ENCODE data around the gene ITGA11.

ITGA11 gene

DNA sequence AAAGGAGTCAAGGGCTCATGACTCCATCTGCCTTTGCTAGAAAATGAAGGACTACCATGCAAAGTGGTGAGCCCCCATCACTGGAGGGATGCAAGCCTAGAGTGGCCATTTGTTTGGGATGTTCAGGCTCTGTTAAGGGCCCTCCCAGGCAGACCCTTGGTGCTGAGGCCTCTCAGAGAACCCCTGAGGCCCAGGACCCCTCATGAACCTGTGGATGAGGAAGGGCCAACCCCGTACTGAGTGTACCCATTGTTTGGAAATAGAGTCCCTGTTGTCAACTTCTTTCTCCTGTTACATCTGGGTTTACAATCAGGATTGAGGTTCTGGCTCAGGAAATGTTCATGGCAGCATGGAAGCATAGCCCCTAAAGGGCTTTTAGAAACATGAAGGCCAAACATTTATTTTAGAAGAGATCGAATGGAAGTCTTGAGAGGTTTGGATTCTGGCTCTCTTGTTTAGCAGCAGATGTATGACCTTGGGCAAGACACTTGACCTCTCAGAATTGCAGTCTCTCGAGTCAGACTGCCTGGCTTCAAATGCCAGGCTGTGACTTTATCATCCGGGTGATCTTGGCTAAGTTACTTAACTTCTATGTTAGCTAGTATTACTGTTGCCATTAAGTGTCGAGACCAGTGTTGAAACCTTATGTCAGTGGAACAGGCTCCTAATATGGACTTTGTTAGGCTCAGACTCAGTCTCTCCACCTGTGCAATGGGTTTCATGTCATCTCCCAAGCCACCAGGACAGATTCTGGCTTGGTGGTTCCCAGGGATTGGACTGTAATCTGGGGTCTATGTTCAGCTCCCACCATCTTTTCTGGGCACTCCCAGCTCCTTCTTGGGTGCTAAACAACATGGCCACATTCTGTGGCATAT is 12.4 kb downstream of the ITGA11 start:
- no peak for DNase-seq (ENCODE audit: low read depth, low spot score)
- Histone ChIP-seq H3K9me3 (ENCODE audit: insufficient read depth, low read length) (no peaks in the 10 kb centered on the region), H3K36me3 (ENCODE audit: insufficient read depth, insufficient read length, low read length) (no peaks in the 10 kb centered on the region), H3K9ac (ENCODE audit: insufficient read length, low read depth) (no peak overlapping the region), H3K4me3 (ENCODE audit: insufficient read length, low read depth) (no peak overlapping the region), H3K4me1 (ENCODE audit: insufficient read depth, insufficient read length) (peaks cover 10% of the 10 kb centered on the region), H3K27me3 (ENCODE audit: insufficient read depth, insufficient read length) (no peaks in the 10 kb centered on the region)
- TF ChIP-seq YY1 (IDR thresholded peaks at IDR 0.05; ENCODE audit: insufficient read depth, insufficient read length) (no peak), SUZ12 (IDR thresholded peaks at IDR 0.05; ENCODE audit: extremely low read depth, insufficient read depth, insufficient read length) (no peak), ZNF274 (IDR thresholded peaks at IDR 0.05; ENCODE audit: low read depth, low read length) (no peak)

DNA sequence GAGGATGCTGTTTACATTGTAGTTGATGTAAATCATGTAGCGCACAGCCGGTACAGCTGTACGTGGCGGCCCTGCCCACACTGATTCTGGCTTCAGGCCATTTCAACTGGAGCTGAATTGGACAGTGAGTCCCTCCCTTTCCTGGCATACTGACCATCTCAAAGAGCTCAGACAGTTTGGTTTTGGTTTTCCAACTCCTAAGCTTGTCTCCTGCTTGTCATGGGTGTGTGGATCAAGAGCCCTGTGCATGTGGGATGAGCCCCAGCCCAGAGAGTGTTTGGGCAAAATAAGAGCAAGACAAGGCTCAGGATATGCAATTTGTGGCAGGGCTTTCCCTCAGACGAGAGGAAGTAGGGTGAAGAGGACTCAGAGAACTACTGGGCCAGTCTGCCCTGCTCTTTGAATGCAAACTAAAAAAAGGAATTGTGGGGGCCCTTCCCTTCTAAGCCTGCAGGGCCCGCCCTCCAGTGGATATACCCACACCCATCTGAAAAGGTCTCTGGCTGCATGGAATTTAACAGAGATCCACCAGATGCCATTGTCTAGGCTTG is 13.3 kb downstream of the ITGA11 start:
- no peak for DNase-seq (ENCODE audit: low read depth, low spot score)
- Histone ChIP-seq H3K4me1 (ENCODE audit: insufficient read depth, insufficient read length) (peaks cover 10% of the 10 kb centered on the region), H3K4me3 (ENCODE audit: insufficient read length, low read depth) (no peak overlapping the region), H3K36me3 (ENCODE audit: insufficient read depth, insufficient read length, low read length) (no peaks in the 10 kb centered on the region), H3K9ac (ENCODE audit: insufficient read length, low read depth) (no peak overlapping the region), H3K9me3 (ENCODE audit: insufficient read depth, low read length) (no peaks in the 10 kb centered on the region), H3K27me3 (ENCODE audit: insufficient read depth, insufficient read length) (no peaks in the 10 kb centered on the region)
- TF ChIP-seq YY1 (IDR thresholded peaks at IDR 0.05; ENCODE audit: insufficient read depth, insufficient read length) (no peak), SUZ12 (IDR thresholded peaks at IDR 0.05; ENCODE audit: extremely low read depth, insufficient read depth, insufficient read length) (no peak), ZNF274 (IDR thresholded peaks at IDR 0.05; ENCODE audit: low read depth, low read length) (no peak)

DNA sequence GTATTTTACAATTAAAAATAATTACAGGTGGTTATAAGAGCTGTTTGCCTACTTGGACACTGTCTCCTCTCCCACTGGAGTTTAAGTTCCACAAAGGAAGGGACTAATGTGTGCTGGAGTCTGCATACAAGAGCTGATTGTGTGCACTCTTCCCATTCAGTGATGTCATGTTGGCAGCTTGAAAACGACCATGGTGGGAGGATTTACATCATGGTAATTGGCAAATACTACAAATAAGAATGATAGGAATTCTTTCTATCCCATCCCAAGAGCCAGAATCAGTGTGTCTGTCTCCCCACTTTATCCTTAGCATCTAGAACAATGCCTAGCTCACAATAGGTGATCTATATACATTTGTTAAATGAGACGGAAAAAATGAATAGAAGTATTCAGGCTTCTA is 14.1 kb downstream of the ITGA11 start:
- H3K9ac ChIP-seq (ENCODE audit: insufficient read length, low read depth): no peak overlapping the region
- TF ChIP-seq SUZ12 (IDR thresholded peaks at IDR 0.05; ENCODE audit: extremely low read depth, insufficient read depth, insufficient read length) (no peak), YY1 (IDR thresholded peaks at IDR 0.05; ENCODE audit: insufficient read depth, insufficient read length) (no peak), ZNF274 (IDR thresholded peaks at IDR 0.05; ENCODE audit: low read depth, low read length) (no peak)
- no peaks in the 10 kb centered on the region for H3K36me3 ChIP-seq (ENCODE audit: insufficient read depth, insufficient read length, low read length)
- peaks cover 8% of the 10 kb centered on the region for H3K4me1 ChIP-seq (ENCODE audit: insufficient read depth, insufficient read length)
- no peaks in the 10 kb centered on the region for H3K27me3 ChIP-seq (ENCODE audit: insufficient read depth, insufficient read length)
- no peaks in the 10 kb centered on the region for H3K9me3 ChIP-seq (ENCODE audit: insufficient read depth, low read length)
- DNase-seq (ENCODE audit: low read depth, low spot score): no peak
- H3K4me3 ChIP-seq (ENCODE audit: insufficient read length, low read depth): no peak overlapping the region

DNA sequence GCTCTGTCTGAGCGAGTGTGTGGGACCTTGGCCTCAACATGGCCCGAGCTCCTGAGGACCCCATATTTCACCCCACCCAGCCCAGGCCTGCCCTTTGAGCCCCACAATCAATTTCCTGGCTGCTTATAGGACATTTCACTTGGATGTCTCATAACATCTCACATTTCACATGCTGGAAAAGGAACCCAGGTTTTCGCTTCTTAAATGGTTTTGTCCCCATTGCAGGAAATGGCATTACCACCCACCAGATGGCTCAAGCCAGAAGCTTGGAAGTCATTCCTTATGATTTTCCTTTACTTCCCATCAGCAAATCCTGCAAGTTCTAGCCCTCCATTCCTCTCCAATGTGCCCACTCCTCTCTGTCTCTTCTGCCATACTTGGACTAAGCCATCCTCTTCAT is 14.9 kb downstream of the ITGA11 start:
- H3K27me3 ChIP-seq (ENCODE audit: insufficient read depth, insufficient read length): no peaks in the 10 kb centered on the region
- H3K4me3 ChIP-seq (ENCODE audit: insufficient read length, low read depth): no peak overlapping the region
- H3K9ac ChIP-seq (ENCODE audit: insufficient read length, low read depth): no peak overlapping the region
- TF ChIP-seq YY1 (IDR thresholded peaks at IDR 0.05; ENCODE audit: insufficient read depth, insufficient read length) (no peak), ZNF274 (IDR thresholded peaks at IDR 0.05; ENCODE audit: low read depth, low read length) (no peak), SUZ12 (IDR thresholded peaks at IDR 0.05; ENCODE audit: extremely low read depth, insufficient read depth, insufficient read length) (no peak)
- H3K36me3 ChIP-seq (ENCODE audit: insufficient read depth, insufficient read length, low read length): no peaks in the 10 kb centered on the region
- H3K4me1 ChIP-seq (ENCODE audit: insufficient read depth, insufficient read length): peaks cover 8% of the 10 kb centered on the region
- no peaks in the 10 kb centered on the region for H3K9me3 ChIP-seq (ENCODE audit: insufficient read depth, low read length)
- DNase-seq (ENCODE audit: low read depth, low spot score): no peak

DNA sequence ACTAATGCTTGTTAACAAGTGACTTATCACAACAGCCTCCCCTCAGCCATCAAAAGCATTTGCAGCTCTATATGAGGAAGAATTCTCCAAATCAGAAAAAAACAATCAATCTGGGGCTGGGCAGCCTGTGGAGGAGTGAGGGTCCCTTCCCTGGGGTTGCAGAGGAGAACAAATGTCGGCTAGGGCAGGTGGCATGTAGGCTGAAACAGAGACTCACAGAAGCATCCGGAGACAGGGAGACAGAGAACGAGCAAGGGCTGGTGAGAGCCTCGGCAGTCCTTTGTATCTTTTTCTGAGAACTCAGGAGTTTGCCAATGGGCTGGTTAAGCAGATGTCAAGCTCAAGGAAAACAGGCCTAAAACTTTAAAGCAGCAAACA is 15.8 kb downstream of the ITGA11 start:
- DNase-seq (ENCODE audit: low read depth, low spot score): no peak
- no peak overlapping the region for H3K4me3 ChIP-seq (ENCODE audit: insufficient read length, low read depth)
- no peaks in the 10 kb centered on the region for H3K9me3 ChIP-seq (ENCODE audit: insufficient read depth, low read length)
- H3K36me3 ChIP-seq (ENCODE audit: insufficient read depth, insufficient read length, low read length): no peaks in the 10 kb centered on the region
- H3K4me1 ChIP-seq (ENCODE audit: insufficient read depth, insufficient read length): peaks cover 8% of the 10 kb centered on the region
- no peak overlapping the region for H3K9ac ChIP-seq (ENCODE audit: insufficient read length, low read depth)
- no peak for TF ChIP-seq YY1 (IDR thresholded peaks at IDR 0.05; ENCODE audit: insufficient read depth, insufficient read length)
- no peak for TF ChIP-seq SUZ12 (IDR thresholded peaks at IDR 0.05; ENCODE audit: extremely low read depth, insufficient read depth, insufficient read length)
- H3K27me3 ChIP-seq (ENCODE audit: insufficient read depth, insufficient read length): no peaks in the 10 kb centered on the region

DNA sequence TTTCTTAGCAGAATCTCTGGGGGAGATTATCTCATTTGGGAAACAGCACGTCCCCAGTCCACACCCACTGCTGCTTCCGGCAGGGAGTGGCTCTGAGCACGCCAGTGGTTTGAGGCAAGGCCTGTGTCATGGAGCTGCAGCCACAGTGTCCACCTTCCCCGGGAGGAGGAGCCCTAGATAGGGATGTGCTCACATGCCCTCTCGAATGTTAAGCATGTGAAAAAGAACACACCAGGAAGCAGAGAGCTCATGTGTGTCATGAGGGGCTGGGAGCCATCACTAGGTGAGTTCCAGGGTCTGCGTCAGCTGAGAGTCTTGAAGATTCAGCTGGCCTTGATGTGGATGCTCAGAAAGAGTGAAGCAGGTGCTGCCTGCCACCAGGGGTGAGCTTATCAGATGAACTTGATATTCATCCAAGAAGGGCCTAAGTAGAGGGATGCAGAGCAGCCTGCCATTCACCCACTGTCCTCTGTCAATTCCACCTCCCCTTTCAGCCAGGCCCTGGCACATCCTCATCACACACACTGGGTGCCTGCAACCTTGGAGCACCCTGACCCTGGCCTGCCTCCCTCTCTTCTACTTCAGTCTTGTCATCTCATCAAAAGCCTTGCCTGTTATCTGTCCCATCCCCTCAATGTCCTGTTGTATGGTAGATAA is 16.3 kb downstream of the ITGA11 start:
- no peaks in the 10 kb centered on the region for H3K27me3 ChIP-seq (ENCODE audit: insufficient read depth, insufficient read length)
- no peaks in the 10 kb centered on the region for H3K36me3 ChIP-seq (ENCODE audit: insufficient read depth, insufficient read length, low read length)
- H3K9ac ChIP-seq (ENCODE audit: insufficient read length, low read depth): no peak overlapping the region
- no peak overlapping the region for H3K4me3 ChIP-seq (ENCODE audit: insufficient read length, low read depth)
- TF ChIP-seq SUZ12 (IDR thresholded peaks at IDR 0.05; ENCODE audit: extremely low read depth, insufficient read depth, insufficient read length) (no peak), ZNF274 (IDR thresholded peaks at IDR 0.05; ENCODE audit: low read depth, low read length) (no peak), YY1 (IDR thresholded peaks at IDR 0.05; ENCODE audit: insufficient read depth, insufficient read length) (no peak)
- no peak for DNase-seq (ENCODE audit: low read depth, low spot score)
- H3K9me3 ChIP-seq (ENCODE audit: insufficient read depth, low read length): no peaks in the 10 kb centered on the region
- peaks cover 8% of the 10 kb centered on the region for H3K4me1 ChIP-seq (ENCODE audit: insufficient read depth, insufficient read length)

DNA sequence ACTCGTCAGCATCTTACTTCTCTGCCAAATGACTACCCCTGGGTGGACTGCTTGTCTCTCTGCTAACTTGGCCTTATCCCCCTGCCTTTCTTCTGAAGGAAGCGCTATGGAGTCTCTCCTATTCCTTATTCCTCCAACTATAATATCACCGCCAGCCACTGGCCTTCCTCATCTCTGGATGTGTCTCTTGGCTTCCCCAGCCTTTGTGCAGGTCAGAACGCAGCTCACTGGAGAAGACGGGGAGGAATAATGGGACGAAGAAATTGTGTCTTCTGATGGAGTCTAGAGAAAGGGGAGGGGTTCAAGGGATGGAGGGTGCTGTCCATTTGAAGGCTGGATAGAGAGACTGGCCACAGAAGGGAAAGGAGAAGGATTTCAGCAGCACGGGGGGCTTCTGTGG is 16.9 kb downstream of the ITGA11 start:
- peaks cover 8% of the 10 kb centered on the region for H3K4me1 ChIP-seq (ENCODE audit: insufficient read depth, insufficient read length)
- no peaks in the 10 kb centered on the region for H3K36me3 ChIP-seq (ENCODE audit: insufficient read depth, insufficient read length, low read length)
- TF ChIP-seq YY1 (IDR thresholded peaks at IDR 0.05; ENCODE audit: insufficient read depth, insufficient read length) (no peak), SUZ12 (IDR thresholded peaks at IDR 0.05; ENCODE audit: extremely low read depth, insufficient read depth, insufficient read length) (no peak), ZNF274 (IDR thresholded peaks at IDR 0.05; ENCODE audit: low read depth, low read length) (no peak)
- no peaks in the 10 kb centered on the region for H3K9me3 ChIP-seq (ENCODE audit: insufficient read depth, low read length)
- DNase-seq (ENCODE audit: low read depth, low spot score): no peak
- H3K4me3 ChIP-seq (ENCODE audit: insufficient read length, low read depth): no peak overlapping the region
- H3K27me3 ChIP-seq (ENCODE audit: insufficient read depth, insufficient read length): no peaks in the 10 kb centered on the region
- no peak overlapping the region for H3K9ac ChIP-seq (ENCODE audit: insufficient read length, low read depth)
